Middle frontal gyrus (tissue), 1 donor: ENCODE data around the gene KRTAP12-1.

Source experiments
- DNase-seq: peaks from one replicate; pipeline ENCODE4 v3.0.0-alpha.2; 2015; ENCODE audit warnings: low spot score; ENCODE audit errors: extremely low spot score

The KRTAP12-1 gene, protein sequence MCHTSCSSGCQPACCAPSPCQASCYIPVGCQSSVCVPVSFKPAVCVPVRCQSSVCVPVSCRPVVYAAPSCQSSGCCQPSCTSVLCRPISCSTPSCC

GRCh38 chr21:44681861-44682579 lies at the start of gene KRTAP12-1:
TSS of gene KRTAP12-1 (minus strand) at chr21:44682163. CDS start at chr21:44682123, 40 bp downstream.
- no peak for DNase-seq

DNA sequence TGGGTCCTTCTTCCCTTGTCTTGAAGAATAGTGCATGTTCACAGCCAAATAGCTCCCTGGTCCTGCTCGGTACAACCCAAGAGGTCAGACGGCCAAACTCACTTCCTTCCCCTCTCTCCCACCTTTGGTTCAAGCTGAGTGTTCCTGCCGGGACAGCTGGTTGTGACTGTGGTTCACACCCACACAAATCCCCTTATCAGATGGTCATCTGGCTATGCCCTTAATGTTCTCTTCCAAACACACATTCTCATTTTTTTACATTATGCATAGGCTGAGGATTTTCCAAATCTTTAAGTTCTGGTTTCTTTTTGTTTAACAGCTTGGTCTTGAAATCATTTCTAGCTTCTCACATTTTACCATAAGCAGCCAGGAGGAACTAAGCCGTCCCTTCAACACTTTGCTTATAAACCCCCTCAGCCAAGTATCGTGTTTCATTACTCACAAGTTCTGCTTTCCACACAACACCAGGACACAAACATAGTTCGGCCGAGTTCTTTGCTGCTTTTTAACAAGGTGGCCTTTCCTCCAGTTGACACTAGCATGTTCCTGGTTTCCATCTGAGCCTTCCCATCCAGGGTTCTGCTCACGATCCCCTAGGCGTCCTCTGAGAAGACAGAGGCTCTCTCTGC lies 49.1 kb upstream of the KRTAP12-1 start:
- DNase-seq, result no peak

DNA sequence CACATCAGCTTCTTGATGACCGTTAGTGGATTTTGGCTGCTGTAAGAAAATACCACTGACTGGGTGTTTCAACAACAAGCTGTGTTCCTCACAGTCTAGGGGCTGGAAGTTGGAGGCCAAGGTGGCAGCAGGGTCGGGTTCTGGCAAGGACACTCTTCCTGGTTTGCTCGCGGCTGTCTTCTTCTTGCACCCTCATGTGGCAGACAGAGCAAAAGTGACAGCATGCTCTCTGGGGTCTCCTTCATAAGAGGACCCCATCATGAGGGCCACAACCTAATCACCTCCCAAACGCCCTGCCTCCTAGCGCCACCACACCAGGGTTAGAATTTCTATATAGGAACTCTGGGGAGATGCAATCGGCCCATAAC lies 48.0 kb upstream of the KRTAP12-1 start:
- DNase-seq, result no peak

- DNase-seq, result no peak
Observed at GRCh38 chr21:44729336-44730027, 47.5 kb upstream of the KRTAP12-1 start.

GRCh38 chr21:44728716-44729115 lies 46.8 kb upstream of the KRTAP12-1 start:
- DNase-seq, result no peak

DNA sequence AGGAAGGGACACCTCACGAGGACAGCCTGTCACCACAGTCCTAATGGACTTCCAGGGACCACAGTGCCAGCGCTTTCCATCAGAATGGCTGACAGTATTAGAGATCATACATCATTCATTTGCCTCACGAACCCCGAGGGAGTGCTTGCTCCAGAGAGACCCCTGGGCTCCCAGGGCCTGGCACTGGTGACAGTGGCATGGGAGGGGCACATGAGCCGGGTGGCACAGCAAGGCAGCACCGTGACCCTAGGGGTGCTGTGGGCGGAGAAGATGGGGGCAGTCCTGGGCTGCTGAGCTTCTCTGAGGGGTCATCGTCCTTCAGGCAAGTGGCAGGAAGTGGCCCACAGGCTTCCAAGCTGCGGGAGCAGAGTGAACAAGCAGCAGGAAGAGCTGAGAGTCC lies 45.8 kb upstream of the KRTAP12-1 start:
- DNase-seq, result no peak

DNA sequence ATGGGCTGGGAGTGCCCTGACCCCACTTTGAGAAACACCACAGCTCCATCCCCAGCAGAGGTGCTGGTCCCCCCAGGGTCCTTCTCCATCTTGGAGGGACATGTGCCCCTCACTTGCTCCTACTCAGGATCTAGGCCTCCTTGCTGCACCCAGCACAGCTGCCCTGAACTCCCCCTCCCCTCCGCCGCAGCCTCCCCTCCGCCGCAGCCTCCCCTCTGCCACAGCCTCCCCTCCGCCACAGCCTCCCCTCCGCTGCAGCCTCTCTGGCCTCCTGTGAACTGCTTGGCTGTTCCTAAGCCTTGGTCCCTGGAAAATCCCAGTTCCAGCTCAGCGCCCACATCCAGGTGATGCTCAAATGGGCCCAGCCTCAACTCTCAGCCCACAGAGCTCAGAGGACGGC lies 45.4 kb upstream of the KRTAP12-1 start:
- DNase-seq, result no peak

DNA sequence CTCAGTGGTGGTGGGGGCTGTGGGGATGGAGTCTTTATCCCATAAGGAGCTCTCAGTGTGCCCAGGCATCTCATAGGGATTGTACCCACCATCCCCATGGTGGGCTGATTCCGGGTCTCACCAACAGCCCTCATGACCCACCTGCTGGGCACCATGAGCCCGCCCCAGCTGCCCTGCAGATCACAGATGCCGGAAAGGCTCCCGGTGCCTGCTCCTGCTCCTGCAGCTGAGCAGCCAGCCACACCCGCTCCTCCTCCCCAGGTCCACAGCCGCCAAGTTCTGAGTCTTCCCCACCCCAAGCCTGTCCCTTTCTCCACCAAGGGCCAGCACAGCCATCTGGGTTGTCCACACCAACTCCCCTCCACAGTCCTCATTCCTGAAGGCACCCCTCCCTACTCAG lies 44.9 kb upstream of the KRTAP12-1 start:
- DNase-seq, result no peak

DNA sequence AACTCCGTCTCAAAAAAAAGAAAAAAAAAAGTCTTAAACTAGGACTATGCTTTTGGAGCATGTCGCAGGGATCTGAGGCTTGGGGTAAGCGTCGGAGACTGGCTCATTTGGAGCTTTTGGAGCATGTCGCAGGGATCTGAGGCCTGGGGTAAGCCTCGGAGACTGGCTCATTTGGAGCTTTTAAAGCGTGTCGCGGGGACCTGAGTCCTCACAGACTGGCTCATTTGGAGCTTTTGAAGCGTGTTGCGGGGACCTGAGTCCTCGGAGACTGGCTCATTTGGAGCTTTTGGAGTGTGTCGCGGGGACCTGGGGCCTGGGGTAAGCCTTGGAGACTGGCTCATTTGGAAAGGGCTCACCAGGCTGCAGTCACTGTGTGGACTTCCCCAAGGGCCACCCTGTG lies 43.0 kb upstream of the KRTAP12-1 start:
- DNase-seq, result no peak

DNA sequence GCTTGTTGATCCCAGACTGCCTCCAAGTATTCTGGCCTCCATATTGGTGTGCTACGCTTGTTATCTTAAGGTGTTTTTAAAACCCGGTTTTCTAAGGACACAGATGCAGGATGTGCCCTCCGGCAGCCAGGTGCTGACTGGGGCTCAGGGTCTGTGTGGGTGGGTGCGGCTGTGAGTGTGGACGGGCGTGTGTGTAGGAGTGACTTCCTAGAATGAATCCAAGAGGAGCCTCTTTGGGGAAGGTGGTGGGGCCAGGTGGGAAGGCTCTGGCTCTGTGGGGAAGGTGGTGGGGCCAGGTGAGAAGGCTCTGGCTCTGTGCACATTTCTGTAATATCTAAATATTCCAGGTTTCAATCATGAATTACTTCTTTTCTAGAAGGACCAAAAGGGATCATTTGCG lies 42.2 kb upstream of the KRTAP12-1 start:
- DNase-seq, result no peak

DNA sequence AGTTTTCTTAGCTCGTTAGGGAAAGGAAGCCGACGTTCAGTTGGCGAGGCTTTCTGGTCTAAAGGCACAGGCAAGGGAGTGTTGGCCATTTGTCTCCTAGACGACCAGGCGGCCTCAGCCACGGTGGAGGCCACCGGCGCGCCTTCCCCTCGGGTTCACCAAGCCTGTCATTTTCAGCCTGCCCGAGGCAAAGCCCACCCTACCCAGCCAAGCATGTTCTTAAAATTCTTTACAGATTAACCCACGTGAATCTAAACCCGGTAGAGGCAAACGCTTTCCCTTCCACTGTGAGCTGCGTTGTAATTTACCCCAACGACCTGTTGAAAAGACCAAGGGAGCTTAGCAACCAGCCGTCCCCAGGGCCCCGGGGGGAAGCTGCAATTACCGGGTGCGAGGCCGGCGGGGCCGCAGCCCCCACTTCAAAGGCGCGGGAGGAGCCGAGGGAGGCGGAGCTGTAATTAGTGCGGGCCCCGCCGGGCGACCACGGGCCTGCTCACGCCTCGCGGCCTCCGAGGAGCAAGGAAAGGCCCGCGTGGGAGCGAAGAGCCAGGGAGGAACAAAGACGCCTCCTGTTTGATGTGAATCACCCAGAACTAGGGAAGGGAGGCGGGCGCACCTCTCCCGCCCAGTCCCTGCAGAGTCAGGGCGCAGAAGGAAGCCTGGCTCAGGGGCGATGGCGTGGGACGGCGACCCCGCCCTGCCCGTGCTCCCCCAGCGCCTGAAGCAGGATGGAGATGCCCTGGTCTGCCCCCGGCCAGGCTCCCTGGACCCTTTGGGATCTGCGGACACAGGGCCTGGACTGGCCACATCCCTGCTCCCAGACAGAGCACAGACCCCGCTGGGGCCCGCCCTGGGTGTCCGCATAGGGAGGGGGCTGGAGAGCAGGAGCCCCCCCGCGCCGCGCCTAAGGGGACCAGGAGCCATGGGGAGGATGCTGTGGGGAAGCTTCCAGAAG lies 41.5 kb upstream of the KRTAP12-1 start:
- no peak for DNase-seq

GRCh38 chr21:44722731-44723130 lies 40.8 kb upstream of the KRTAP12-1 start:
- DNase-seq, result no peak

- DNase-seq, result no peak
Observed at GRCh38 chr21:44720170-44720569, 38.2 kb upstream of the KRTAP12-1 start.

GRCh38 chr21:44718571-44718970 lies 36.6 kb upstream of the KRTAP12-1 start:
- DNase-seq, result no peak

DNA sequence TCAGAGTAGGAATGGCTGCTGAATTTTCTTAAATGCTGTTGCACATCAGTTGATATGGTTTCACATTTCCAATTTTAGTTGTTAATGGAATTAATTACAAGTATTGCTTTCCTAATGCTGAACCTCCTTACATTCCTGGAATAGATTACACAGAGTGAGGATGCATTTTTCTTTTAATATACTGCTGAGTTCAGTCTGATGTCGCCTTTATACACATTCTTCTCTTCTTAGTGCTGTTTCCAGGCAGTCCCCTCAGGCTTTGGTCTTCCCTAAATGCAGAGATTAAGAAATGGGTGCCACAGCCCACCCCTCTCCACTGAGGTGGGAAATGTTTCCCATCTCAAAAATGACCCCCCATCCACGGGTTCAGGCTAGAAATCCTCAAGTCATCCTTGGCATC lies 36.1 kb upstream of the KRTAP12-1 start:
- no peak for DNase-seq

DNA sequence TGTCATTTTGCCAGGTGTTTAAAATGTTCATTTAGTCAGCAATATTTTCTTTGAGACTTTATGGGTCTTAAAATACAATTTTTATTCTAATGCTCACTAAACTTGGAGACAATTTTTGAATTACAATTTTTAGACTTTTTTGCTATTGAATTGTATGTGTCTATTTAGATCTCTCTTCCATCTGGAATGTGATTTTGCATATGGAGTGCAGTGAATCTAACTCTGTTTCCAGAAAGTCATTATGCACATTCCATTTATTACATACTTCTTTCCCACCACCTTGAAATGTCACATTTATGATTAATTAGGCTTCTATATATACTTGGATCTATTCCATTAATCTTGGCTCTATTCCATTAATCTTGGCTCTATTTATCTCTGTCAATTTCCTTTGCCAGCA lies 35.0 kb upstream of the KRTAP12-1 start:
- DNase-seq, result no peak

DNA sequence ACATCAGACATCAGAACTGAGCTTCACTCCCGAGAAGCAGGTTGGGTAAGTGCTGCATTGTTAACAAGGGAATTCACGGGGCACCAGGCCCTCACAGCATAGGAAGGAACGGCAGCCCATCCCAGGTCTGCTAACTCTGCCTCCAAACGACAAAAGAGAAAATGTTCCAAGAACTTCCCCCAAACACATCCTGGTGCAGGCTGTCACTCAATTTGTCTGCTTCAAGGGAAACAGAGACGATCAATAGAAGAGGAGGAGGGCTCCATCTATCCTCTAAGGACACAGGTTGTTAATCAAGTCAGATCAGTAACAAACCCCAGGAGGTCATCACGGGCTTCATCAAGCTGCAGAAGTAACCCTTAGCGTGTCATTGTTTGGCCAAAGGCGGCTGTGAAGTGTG lies 32.9 kb upstream of the KRTAP12-1 start:
- DNase-seq, result no peak

- no peak for DNase-seq
Observed at GRCh38 chr21:44713846-44714245, 31.9 kb upstream of the KRTAP12-1 start.

- DNase-seq, result no peak
Observed at GRCh38 chr21:44713130-44713529, 31.2 kb upstream of the KRTAP12-1 start.

- no peak for DNase-seq
Observed at GRCh38 chr21:44712203-44713028, 30.5 kb upstream of the KRTAP12-1 start.
